Endothelial cell of umbilical vein (primary cell): ENCODE data around the gene LRRC32. TPM values are rescaled to one million over a fixed set of nuclear protein-coding genes. Genes with fewer than 3 reads are reported as not detected.

Source experiments
- BruUV-seq: library from RNA; stranded (reverse); fragments of 400-500 nt; replicated peaks from 2 replicates; lab custom pipeline; 2021; lab: Mats Ljungman, UMichigan
- CTCF ChIA-PET: fragments of 300-600, 350-600 bp; sonication (Branson Sonifier 250); formaldehyde crosslinking; loops from one replicate; lab custom pipeline; 2021; ENCODE audit warnings: antibody characterized with exemption, inconsistent platforms; lab: Charles Lee
- POLR2A ChIA-PET: fragments of 300-600, 350-600 bp; sonication (Branson Sonifier 250); formaldehyde crosslinking; loops from one replicate; lab custom pipeline; 2021; ENCODE audit warnings: antibody characterized with exemption, inconsistent platforms; lab: Charles Lee
- DNase-seq: peaks from one replicate; pipeline ENCODE4 v3.0.0-alpha.2; 2011; ENCODE audit warnings: low read depth, low spot score
- FAIRE-seq: peaks from 2 replicates; lab custom pipeline; 2011; peaks lifted over from hg19 to GRCh38; lab: Jason Lieb, UNC
- H2AFZ ChIP-seq: 2 replicates; pipeline ENCODE4 v1.6.0; 2012; ENCODE audit warnings: low read depth, low read length, control low read depth, inconsistent platforms
- H3K27ac ChIP-seq: 2 replicates; pipeline ENCODE4 v1.5.1; 2011; ENCODE audit warnings: low read depth, mild to moderate bottlenecking, control low read depth, low read length, moderate library complexity; ENCODE audit not compliant: insufficient read depth
- H3K27me3 ChIP-seq, 2 experiments: 2 replicates each; pipeline versions ENCODE4 v1.6.0 to v1.6.1; 2011; ENCODE audit warnings: low read length in 2 of 2, mixed read lengths in 1 of 2; ENCODE audit not compliant: control insufficient read depth in 2 of 2, insufficient read depth in 2 of 2
- H3K36me3 ChIP-seq, 2 experiments: 2 replicates in 1 of 2; 3 replicates in 1 of 2; pipeline ENCODE4 v1.5.1; 2011; ENCODE audit warnings: low read length in 2 of 2, mild to moderate bottlenecking in 1 of 2, moderate library complexity in 1 of 2; ENCODE audit not compliant: control insufficient read depth in 2 of 2, insufficient read depth in 2 of 2; ENCODE audit errors: extremely low read depth in 1 of 2
- H3K4me1 ChIP-seq: 3 replicates; pipeline ENCODE4 v1.5.1; 2011; ENCODE audit warnings: mild to moderate bottlenecking, low read length; ENCODE audit not compliant: control insufficient read depth, insufficient read depth; ENCODE audit errors: extremely low read depth
- H3K4me2 ChIP-seq: 2 replicates; pipeline ENCODE4 v1.6.1; 2011; ENCODE audit warnings: low read length, control low read depth, mixed read lengths; ENCODE audit not compliant: insufficient read depth
- H3K4me3 ChIP-seq, 3 experiments: fragments of 200-600 bp in 1 of 3; sonication (generic), shearing (Covaris generic) in 1 of 3; replicated peaks in 1 of 3; 2 replicates each; pipeline ENCODE4 v1.5.1; 2011 to 2016; ENCODE audit warnings: control low read depth in 3 of 3, low read length in 3 of 3, mild to moderate bottlenecking in 2 of 3, inconsistent platforms in 1 of 3, low read depth in 1 of 3, moderate library complexity in 1 of 3; ENCODE audit not compliant: insufficient read depth in 1 of 3
- H3K79me2 ChIP-seq: 2 replicates; pipeline ENCODE4 v1.6.0; 2012; ENCODE audit warnings: low read length, inconsistent platforms; ENCODE audit not compliant: control insufficient read depth, insufficient read depth
- H3K9ac ChIP-seq: replicated peaks from 2 replicates; pipeline ENCODE3; 2011; ENCODE audit warnings: low read length, control low read depth; ENCODE audit not compliant: insufficient read depth; ENCODE audit errors: extremely low read depth
- H3K9me1 ChIP-seq: replicated peaks from 3 replicates; pipeline ENCODE4 v1.6.0; 2011; ENCODE audit warnings: mild to moderate bottlenecking, low read length; ENCODE audit not compliant: control insufficient read depth, insufficient read depth; ENCODE audit errors: extremely low read depth
- H3K9me3 ChIP-seq: replicated peaks from 2 replicates; pipeline ENCODE4 v1.5.1; 2012; ENCODE audit warnings: low read length, inconsistent platforms; ENCODE audit not compliant: control insufficient read depth, insufficient read depth
- H4K20me1 ChIP-seq: replicated peaks from 2 replicates; pipeline ENCODE3; 2011; ENCODE audit warnings: mild to moderate bottlenecking, low read length; ENCODE audit not compliant: control insufficient read depth, insufficient read depth; ENCODE audit errors: extremely low read depth
- EZH2 ChIP-seq: IDR thresholded peaks from 2 replicates; pipeline ENCODE4 v1.6.1; 2012; ENCODE audit warnings: borderline replicate concordance, low read depth, mild to moderate bottlenecking, moderate library complexity, low read length, inconsistent platforms; ENCODE audit not compliant: severe bottlenecking
- FOS ChIP-seq: IDR thresholded peaks from 2 replicates; pipeline ENCODE4 v1.6.1; 2011; ENCODE audit warnings: mild to moderate bottlenecking, low read length, moderate library complexity, borderline replicate concordance; ENCODE audit not compliant: insufficient read depth
- GATA2 ChIP-seq: IDR thresholded peaks from 2 replicates; pipeline ENCODE4 v1.7.0; 2011; ENCODE audit warnings: low read depth, mild to moderate bottlenecking, moderate library complexity, mixed read lengths, low read length; ENCODE audit not compliant: insufficient read length, insufficient read depth
- MYC ChIP-seq: IDR thresholded peaks from one replicate; pipeline ENCODE4 v1.6.1; 2011; ENCODE audit warnings: mild to moderate bottlenecking, low read depth, low read length
- dilution Hi-C: fragments of 300-500 bp; cut with MboI; formaldehyde crosslinking; loops from one replicate; pipeline ENCODE4 v1.15.0; 2019; ENCODE audit warnings: low sequenced_read_pairs; ENCODE audit not compliant: extremely low pct_ligation_motif_present
- intact Hi-C: fragments of 100-400 bp; cut with micrococcal nuclease; formaldehyde crosslinking; loops from one replicate; pipeline ENCODE4 v1.10.0; 2022
- polyA plus RNA-seq, 4 experiments: library from polyadenylated mRNA; depleted of rRNA in 3 of 4; stranded (reverse) in 3 of 4; unstranded in 1 of 4; fragments of >200 nt; gene quantifications; 2 replicates each; pipeline versions ENCODE4 v1.2.1 to v1.2.3, GENCODE V29; 2011 to 2012; ENCODE audit warnings: missing spikeins in 1 of 4
- total RNA-seq: library from RNA; stranded (reverse); gene quantifications from 2 replicates; pipeline ENCODE4 v1.2.3, GENCODE V29; 2021
- TF ChIP-seq, protein P1 (sequence below): IDR thresholded peaks from 2 replicates; pipeline ENCODE4 v1.6.1; 2011; ENCODE audit not compliant: insufficient read depth, insufficient read length
- TF ChIP-seq, protein P2 (sequence below), 2 donors: IDR thresholded peaks; 1 replicate in 1 of 2; 2 replicates in 1 of 2; pipeline ENCODE4 v1.5.1; 2011; ENCODE audit warnings: low read length in 2 of 2, mild to moderate bottlenecking in 2 of 2, moderate library complexity in 2 of 2, control low read depth in 1 of 2, inconsistent platforms in 1 of 2, low read depth in 1 of 2; ENCODE audit not compliant: insufficient read depth in 1 of 2; ENCODE audit errors: extremely low read depth in 1 of 2

The LRRC32 gene
- total and polyA plus RNA-seq, 2 donors (not counting 3 experiments of a cell fraction or from before 2014, with no cell fraction given), result 77.2 to 117 TPM

DNA sequence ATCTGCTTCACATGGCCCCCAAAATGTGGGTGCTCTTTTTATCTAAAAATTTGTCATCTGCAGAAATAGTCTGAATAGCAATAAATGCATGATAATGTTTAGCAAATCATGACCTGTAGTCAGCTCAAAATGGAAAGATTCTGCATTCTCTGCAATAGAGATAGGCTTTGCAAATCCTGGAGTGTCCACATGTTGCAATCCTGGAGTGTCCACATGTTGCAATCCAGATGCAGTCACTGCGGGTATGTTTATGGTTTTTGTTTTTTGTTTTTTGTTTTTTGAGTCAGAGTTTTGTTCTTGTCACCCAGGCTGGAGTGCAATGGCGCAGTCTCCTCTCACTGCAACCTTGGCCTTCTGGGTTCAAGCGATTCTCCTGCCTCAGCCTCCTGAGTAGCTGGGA, 20.2 kb upstream of the LRRC32 start:
- H3K27me3 ChIP-seq, result no peaks in the 10 kb centered on the region
- FAIRE-seq (no peak), DNase-seq (no peak)
- dilution Hi-C loops, result no loop called here
- ChIA-PET CTCF (interaction anchor here (0.6 kb wide), 1 partner anchor 31 kb away, joined by 3 read pairs; no protein-coding TSS in a partner anchor), POLR2A (no interaction called here)
- H4K20me1 ChIP-seq, result no peaks in the 10 kb centered on the region
- H3K4me2 ChIP-seq, result no peak overlapping the region
- no peaks in the 10 kb centered on the region for H3K9me1 ChIP-seq
- no peak overlapping the region for H3K9ac ChIP-seq
- no peak overlapping the region for H2AFZ ChIP-seq
- peaks cover 18% of the 10 kb centered on the region for H3K4me1 ChIP-seq
- no peaks in the 10 kb centered on the region for H3K79me2 ChIP-seq
- TF ChIP-seq FOS (no peak), GATA2 (no peak), MYC (no peak), EZH2 (no peak)
- TF ChIP-seq, protein P1, sequence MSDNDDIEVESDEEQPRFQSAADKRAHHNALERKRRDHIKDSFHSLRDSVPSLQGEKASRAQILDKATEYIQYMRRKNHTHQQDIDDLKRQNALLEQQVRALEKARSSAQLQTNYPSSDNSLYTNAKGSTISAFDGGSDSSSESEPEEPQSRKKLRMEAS, result no peak
- TF ChIP-seq, protein P2, sequence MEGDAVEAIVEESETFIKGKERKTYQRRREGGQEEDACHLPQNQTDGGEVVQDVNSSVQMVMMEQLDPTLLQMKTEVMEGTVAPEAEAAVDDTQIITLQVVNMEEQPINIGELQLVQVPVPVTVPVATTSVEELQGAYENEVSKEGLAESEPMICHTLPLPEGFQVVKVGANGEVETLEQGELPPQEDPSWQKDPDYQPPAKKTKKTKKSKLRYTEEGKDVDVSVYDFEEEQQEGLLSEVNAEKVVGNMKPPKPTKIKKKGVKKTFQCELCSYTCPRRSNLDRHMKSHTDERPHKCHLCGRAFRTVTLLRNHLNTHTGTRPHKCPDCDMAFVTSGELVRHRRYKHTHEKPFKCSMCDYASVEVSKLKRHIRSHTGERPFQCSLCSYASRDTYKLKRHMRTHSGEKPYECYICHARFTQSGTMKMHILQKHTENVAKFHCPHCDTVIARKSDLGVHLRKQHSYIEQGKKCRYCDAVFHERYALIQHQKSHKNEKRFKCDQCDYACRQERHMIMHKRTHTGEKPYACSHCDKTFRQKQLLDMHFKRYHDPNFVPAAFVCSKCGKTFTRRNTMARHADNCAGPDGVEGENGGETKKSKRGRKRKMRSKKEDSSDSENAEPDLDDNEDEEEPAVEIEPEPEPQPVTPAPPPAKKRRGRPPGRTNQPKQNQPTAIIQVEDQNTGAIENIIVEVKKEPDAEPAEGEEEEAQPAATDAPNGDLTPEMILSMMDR (IDR thresholded peaks at IDR 0.05; ENCODE audit: extremely low read depth in 1 of 2, insufficient read depth in 1 of 2, low read depth in 1 of 2, low read length in 2 of 2), result no peak
- no peaks in the 10 kb centered on the region for H3K36me3 ChIP-seq
- H3K27ac ChIP-seq, result no peak overlapping the region
- no TSS peak for BruUV-seq
- no peak overlapping the region for H3K4me3 ChIP-seq
- intact Hi-C loops, result no loop called here
- H3K9me3 ChIP-seq, result no peaks in the 10 kb centered on the region
